WERI-Rb-1 (cell line): ENCODE results near the gene TACR1.

ENCODE experiments used
- DNase-seq: peaks from one replicate; pipeline ENCODE4 v3.0.0-alpha.2; 2020
- H3K27ac ChIP-seq: fragments of 250-450 bp; sonication (Bioruptor Pico); 2 replicates; pipeline ENCODE4 v1.5.1; 2020; ENCODE audit warnings: mild to moderate bottlenecking, moderate library complexity
- H3K27me3 ChIP-seq: fragments of 250-450 bp; sonication (Bioruptor Pico); 2 replicates; pipeline ENCODE4 v1.5.1; 2021; ENCODE audit warnings: mild to moderate bottlenecking, low read depth, moderate library complexity; ENCODE audit not compliant: insufficient read depth, severe bottlenecking
- H3K36me3 ChIP-seq: fragments of 250-450 bp; sonication (Bioruptor Pico); 2 replicates; pipeline ENCODE4 v1.5.1; 2020; ENCODE audit warnings: mild to moderate bottlenecking, moderate library complexity
- H3K4me3 ChIP-seq: 2 replicates; pipeline ENCODE4 v1.5.1; 2011; ENCODE audit warnings: low read depth, mild to moderate bottlenecking, control low read depth, low read length
- H3K9me3 ChIP-seq: fragments of 250-450 bp; sonication (Bioruptor Pico); 2 replicates; pipeline ENCODE4 v1.5.1; 2021; ENCODE audit warnings: mild to moderate bottlenecking, moderate library complexity; ENCODE audit not compliant: severe bottlenecking
- TF ChIP-seq, protein P1 (sequence below): IDR thresholded peaks from 2 replicates; pipeline ENCODE4 v1.5.1; 2011; ENCODE audit warnings: low read depth, mild to moderate bottlenecking, control low read depth, inconsistent platforms, low read length

TACR1 gene

GRCh38 chr2:75021672-75022071 lies 177.6 kb downstream of the TACR1 start:
- no peak for DNase-seq
- Histone ChIP-seq H3K27ac (no peak overlapping the region), H3K9me3 (no peaks in the 10 kb centered on the region), H3K4me3 (no peak overlapping the region), H3K27me3 (peaks cover 12% of the 10 kb centered on the region), H3K36me3 (no peaks in the 10 kb centered on the region)
- TF ChIP-seq, protein P1, sequence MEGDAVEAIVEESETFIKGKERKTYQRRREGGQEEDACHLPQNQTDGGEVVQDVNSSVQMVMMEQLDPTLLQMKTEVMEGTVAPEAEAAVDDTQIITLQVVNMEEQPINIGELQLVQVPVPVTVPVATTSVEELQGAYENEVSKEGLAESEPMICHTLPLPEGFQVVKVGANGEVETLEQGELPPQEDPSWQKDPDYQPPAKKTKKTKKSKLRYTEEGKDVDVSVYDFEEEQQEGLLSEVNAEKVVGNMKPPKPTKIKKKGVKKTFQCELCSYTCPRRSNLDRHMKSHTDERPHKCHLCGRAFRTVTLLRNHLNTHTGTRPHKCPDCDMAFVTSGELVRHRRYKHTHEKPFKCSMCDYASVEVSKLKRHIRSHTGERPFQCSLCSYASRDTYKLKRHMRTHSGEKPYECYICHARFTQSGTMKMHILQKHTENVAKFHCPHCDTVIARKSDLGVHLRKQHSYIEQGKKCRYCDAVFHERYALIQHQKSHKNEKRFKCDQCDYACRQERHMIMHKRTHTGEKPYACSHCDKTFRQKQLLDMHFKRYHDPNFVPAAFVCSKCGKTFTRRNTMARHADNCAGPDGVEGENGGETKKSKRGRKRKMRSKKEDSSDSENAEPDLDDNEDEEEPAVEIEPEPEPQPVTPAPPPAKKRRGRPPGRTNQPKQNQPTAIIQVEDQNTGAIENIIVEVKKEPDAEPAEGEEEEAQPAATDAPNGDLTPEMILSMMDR: no peak

- H3K4me3 ChIP-seq: no peak overlapping the region
- H3K36me3 ChIP-seq: no peaks in the 10 kb centered on the region
- H3K27ac ChIP-seq: no peak overlapping the region
- DNase-seq: no peak
- H3K9me3 ChIP-seq: no peaks in the 10 kb centered on the region
- peaks cover 10% of the 10 kb centered on the region for H3K27me3 ChIP-seq
- TF ChIP-seq, protein P1: no peak
Observed at GRCh38 chr2:75020476-75020875, 178.8 kb downstream of the TACR1 start.

DNA sequence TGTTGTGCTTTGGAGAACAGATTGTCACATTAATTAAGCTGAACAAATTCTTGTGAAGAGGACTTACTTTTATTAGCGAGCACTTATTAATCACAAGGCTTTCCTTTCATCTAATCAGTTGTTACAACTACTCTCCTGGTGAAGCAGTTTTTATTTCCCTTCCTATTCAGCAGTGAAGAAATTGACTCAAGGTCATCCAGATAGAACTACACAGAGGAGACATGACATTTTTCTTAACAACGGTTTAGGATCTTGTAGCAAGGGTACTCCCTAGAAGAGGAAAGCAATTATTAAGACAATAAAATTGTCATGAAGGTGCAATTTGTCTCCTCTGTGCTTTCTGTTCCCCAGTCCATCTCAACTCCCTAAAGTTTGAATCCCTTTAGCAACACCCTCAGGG lies 179.5 kb downstream of the TACR1 start:
- Histone ChIP-seq H3K9me3 (no peaks in the 10 kb centered on the region), H3K27ac (no peak overlapping the region), H3K36me3 (no peaks in the 10 kb centered on the region), H3K27me3 (peaks cover 10% of the 10 kb centered on the region), H3K4me3 (no peak overlapping the region)
- TF ChIP-seq, protein P1: no peak
- no peak for DNase-seq

DNA sequence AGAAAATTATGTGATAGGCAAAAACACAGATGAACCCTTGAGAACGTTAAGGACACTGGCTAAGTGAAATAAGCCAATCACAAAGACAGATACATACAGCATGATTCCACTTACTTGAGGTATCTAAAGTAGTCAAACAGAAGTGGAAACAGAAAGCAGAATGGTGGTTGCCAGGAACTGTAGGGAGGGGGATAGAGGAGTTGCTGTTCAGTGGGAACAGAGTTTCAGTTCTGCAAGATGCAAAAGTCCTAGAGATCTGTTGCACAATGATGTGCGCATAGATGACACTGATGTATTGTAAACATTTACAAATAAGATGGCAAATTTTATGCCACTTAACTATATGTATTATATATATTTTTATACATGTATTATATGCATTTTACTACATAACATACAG lies 181.2 kb downstream of the TACR1 start:
- no peak for DNase-seq
- Histone ChIP-seq H3K36me3 (no peaks in the 10 kb centered on the region), H3K4me3 (no peak overlapping the region), H3K9me3 (no peaks in the 10 kb centered on the region), H3K27me3 (peaks cover 5% of the 10 kb centered on the region), H3K27ac (no peak overlapping the region)
- TF ChIP-seq, protein P1: no peak

DNA sequence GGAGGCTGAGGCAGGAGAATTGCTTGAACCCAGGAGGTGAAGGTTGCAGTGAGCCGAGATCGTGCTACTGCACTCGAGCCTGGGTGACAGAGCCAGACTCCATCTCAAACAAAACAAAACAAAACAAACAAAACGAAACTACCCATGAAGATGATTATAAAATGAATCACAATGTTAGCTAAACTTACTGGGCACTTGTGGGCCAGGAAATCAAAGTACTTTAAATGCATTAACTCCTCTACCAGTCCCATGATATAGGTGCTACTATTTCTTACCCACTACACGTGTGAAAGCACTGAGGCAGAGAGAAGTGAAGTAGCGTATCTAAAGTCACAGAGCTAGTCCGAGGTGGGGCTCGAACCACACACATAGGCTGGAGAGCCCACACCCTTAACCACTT lies 187.2 kb downstream of the TACR1 start:
- Histone ChIP-seq H3K36me3 (no peaks in the 10 kb centered on the region), H3K27ac (no peak overlapping the region), H3K27me3 (peaks cover 7% of the 10 kb centered on the region), H3K9me3 (no peaks in the 10 kb centered on the region), H3K4me3 (no peak overlapping the region)
- no peak for DNase-seq
- TF ChIP-seq, protein P1: no peak

GRCh38 chr2:75010571-75010970 lies 188.7 kb downstream of the TACR1 start:
- TF ChIP-seq, protein P1: no peak
- Histone ChIP-seq H3K36me3 (no peaks in the 10 kb centered on the region), H3K27me3 (peaks cover 7% of the 10 kb centered on the region), H3K9me3 (peaks cover 2% of the 10 kb centered on the region), H3K4me3 (no peak overlapping the region), H3K27ac (no peak overlapping the region)
- DNase-seq: no peak
